ENCODE results near the gene TTC21A.

The TTC21A gene

DNA sequence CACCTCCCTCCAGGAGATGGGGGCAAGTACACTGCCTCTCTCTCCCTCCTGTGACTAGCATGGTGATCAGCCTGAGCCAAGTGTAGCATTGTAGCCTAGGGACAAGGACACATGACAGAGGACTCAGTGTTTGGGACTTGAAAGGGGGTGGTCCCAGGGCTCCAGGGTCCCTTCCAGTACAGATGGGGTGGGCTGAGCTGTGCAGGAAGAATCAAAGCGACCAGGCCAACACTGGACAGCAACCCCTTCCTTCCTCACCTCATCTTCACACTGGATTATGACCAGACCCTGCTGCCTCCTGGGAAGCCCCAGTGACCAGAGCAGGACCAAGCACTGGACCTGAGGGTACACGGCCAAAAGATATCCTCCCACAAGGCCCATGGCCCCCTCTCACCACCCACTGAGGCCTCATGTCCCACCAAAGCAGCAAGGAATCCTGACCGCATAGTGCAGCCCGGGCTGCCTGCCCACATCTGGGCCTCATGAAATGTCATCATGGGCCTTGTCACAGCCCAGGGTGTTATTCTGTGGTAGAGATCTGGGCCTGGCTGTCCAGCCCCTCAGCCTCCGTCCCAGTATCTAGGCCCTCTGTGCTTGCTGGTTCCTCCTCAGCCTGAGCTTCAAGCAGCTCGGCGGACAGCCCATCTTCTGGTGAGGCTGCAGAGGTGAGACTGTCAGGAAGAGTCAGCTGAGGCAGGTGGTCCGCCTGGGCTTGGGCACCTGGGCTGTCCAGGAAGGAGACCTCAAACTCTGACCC, 9.6 kb upstream of the TTC21A start:
- DNase-seq (ENCODE audit: low read depth): no peak

DNA sequence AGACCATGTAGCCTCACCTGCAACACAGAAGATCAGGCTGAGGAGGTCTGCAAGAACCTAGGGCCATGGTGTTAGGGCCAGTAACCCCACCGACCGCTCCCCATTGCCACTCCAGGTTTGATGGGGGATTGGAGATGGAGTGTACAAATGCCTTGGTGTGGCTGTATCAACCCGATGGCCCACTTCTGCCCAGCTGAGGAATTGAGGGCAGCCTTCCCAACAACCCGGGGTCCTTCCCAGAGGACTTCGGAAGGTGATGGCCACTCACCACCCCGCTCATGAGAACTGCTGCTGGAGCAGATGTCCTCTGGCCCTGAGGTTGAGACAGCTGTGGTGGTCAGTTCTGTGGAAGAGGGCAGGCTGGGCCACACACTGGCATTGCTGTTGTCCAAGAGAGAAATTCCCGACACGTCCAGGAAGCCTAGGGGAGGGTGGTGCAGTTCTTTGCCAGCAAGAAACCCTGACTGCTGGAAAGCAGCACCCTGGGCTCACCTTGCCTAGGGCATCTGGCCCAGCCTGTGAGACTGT, 8.9 kb upstream of the TTC21A start:
- no peak for DNase-seq (ENCODE audit: low read depth)

DNA sequence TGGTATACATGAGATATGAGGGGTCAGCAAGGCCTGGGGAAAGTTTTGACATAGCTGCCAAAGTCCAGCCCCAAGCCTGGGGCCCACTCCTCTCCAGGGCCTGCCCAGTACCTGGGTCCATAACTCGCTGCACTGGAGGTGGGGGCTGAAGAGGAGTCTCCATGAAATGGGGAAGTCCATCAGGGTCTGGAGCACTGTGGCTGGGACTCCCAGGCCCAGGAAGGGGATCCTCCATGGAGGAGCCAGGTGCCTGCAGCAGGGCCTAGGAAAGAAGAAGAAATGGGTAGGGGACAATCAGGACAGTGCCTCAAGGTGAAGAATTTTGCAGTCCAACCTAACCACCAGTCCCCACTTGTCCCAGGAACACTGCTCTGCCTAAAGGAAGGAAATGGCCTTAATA, 8.2 kb upstream of the TTC21A start:
- DNase-seq (ENCODE audit: low read depth): no peak

DNA sequence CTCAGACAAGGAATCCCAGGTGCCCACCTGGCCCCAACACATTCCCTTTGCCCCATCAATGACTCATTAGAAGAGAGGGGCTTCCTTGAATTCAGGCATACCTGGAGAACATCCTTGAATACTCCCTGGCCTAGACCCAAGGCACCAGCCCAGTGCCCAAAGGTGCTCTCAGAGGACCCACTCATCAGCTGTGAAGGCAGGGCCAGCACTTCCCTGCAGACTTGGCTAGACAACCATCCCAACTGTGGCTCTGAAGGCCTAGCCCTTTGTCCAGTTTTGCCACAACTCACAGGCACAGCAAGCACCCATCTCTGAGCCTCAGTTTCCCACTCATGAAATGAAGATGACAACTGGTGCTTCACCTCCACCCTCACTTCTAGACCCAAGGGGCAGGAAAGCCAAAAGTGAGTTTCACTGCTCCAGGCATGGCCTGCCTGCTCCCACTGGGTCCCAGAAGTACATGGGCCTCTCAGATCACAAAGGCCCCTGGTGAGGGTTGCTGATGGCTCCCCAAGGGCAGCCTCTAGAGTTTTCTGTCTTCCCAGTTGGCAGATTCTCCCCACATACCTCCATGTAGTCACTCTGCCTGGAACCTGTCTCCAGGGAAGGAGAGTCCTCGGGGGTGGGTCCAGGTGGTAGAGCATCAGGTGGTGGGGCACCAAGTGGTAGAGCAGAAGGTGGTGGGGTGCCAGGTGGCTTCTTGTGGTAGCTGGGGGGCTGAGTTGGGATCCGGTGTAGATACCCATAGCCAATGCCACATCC, 7.6 kb upstream of the TTC21A start:
- DNase-seq (ENCODE audit: low read depth): no peak

DNA sequence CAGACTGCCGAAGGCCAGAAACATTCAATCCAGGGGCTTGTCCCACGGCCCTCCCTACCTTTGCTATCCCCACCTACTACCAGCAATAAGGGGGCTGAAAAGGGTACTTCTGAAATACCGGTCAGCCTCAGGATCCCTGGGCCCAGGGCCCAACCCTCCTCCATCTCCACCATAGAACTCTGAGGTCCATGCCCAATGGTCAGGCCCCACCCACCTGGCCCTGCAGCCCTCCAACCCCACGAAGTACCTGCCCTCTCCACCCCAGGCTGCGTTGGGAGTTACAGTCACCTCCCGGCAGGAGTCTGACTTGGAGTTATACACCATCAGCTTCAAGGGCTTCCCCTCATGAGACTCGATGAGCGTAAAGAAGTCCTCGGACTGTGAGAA, 7.0 kb upstream of the TTC21A start:
- DNase-seq (ENCODE audit: low read depth): no peak

DNA sequence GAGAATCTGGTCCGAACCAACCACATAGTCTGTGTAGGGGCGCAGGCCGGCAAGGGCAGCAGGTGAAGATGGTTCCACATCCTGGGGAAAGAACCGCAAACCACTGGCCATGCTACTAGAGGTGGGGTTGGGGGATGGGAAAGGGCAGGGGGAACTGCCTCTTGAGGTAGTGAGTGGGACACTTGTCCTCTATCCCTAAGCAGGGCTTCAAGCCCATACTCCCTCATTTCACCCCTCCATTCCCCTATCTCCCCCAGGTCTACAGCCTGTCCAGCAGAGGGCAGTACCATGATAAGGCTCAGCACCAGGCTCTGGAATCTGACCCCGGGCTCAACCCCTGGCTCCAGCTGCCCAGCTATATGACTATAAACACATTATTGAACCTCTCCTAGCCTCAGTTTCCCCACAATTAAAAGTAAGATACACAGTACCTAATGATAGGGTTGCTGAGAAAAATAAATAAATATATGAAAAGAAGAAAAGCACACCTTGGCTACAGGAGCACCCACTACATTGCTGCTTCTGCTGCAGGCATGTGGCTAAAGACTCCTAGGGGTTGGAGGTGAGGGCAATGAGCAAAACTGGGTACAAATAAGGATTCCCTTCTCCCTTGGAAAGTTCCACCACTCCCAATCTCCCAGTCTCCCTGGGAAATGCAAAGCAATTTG, 6.3 kb upstream of the TTC21A start:
- no peak for DNase-seq (ENCODE audit: low read depth)

DNA sequence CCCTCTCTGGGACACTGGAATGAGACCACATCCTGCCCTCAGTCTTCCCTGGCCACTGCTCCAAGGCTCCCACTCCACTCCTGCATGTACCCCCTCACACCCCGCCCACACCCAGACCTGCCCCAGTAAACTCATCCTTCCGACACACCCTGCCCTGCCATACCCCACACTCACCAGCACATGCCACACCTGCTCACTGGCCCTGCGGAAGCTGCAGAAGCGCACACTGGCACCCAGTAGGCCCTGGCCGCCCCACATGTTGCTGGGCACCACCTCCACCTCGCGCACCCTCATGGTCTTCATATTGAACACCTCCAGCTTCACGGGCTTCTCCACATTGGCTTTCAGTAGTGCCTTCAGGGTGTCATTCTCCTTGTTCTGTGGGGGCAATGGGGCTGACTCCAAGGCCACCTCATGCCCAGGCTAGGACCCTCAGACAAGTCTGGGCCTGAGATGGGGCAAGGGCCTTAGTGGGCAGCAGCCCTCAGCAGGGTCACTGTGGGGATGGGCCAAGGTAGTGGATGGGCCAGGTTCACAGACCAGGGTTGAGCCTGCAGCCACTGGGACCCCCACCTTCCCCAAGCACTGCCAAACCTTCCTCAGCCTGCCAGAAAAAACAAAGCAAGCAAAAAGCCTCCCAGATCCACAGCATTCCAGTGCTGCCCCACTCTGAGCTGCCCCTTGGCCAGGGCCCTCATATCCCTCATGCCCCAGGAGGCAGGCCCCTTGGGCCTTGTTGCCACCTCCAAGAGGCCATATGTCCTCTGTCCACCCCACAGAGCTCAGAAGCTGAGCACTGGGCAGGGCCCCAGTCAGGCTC, 4.8 kb upstream of the TTC21A start:
- DNase-seq (ENCODE audit: low read depth): no peak

DNA sequence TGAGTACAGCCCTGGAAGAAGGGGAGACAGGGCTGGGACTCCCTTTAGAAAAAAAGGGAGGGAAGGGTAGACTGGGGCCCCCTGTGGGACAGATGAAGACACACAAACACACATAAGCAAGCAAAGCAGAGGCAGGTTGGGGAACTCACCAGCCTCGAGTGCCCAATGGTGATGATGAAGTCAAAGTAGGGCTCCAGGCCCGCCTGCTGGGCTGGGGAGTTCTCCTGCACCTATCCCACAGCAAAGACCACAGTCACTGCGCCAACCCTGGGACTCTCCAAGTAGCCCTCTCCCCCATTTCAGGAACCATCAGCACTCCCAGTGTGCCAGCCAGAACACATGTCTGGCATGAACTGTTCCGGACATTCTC, 4.2 kb upstream of the TTC21A start:
- no peak for DNase-seq (ENCODE audit: low read depth)

DNA sequence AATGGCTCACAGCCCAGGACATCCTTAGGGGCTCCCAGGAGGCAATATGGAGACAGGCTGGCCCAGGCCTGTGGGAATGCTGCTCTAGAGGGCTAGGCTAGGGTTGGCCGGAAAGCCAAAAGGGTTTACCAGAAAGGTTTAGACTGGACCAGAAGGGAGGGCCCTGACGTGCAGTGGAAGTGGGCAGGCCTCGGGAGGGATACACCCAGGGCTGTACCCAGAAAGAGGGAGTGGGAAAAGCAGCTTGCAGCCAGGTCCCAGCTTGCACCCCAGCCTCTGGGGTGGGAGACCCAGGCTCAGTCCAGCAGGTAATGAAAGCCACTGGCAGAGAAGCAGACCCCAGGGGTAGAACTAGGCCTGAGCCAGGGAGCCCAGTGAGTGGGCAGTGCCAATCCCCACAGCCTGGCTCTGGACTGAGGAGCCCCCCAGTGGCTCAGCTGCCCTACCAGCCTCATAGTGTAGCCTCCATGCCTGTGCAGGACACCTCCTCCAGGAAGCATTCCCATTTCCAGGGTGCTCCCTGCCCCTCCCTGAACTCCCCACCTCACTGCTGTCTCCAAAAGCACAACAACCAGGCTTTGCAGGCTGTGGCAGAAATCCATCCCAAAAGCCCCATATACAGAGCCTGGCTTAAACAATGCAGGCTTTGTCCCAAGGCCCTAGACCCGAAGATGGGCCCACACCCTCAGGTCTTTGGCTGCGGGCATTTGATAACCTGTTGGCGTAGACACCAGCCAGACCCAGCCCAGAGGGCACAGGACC, 3.5 kb upstream of the TTC21A start:
- DNase-seq (ENCODE audit: low read depth): no peak

DNA sequence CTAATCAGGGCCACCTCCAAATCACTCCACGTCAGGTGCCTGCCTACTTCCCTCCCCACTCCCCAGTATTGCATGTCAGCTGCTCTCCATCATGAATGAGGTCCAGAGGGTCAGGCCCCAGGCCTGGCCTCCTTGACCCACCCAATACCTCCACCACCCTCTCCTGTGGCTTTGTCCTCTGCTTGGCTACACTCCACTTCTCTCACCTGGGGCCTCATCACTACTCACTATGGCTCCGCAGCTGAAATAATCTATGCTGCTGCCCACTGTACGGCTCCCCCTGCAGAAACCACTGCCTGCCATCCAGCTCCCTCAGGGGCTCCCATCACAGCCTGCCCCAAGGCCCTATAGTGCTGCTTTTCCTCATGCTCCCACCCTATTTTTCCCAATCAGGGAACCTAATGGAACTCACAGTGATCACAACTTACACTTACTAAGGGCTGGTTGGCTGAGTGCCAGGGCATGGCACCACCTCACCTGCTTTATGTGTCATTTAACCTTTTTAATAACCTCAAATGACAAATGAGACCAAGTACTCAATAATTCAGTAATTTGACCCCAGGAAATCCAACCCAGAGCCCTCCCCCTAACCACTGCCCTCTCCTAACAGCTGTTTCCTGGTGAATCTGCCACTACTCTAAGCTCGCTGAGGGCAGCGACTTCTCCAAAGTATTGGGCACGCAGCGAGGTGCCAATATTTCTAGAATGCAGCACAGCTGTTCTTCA, 2.4 kb upstream of the TTC21A start:
- no peak for DNase-seq (ENCODE audit: low read depth)

DNA sequence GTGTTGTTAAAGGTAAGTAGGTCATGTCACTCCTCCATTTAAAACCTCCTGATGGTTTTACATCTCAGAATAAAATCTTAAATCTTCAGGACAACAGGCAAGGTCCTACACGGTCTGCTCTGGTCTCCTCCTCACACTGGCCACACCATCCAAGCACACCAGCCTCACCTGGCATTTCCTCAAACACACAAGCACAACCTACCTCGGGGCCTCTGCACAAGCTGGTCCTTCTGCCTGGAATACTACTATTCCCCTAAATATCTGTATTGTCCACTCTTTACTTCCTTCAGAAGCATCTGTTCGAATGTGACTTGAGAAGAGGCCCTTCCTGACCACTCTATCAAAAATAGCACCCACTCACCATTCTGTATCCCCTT, 1.8 kb upstream of the TTC21A start:
- DNase-seq (ENCODE audit: low read depth): no peak

DNA sequence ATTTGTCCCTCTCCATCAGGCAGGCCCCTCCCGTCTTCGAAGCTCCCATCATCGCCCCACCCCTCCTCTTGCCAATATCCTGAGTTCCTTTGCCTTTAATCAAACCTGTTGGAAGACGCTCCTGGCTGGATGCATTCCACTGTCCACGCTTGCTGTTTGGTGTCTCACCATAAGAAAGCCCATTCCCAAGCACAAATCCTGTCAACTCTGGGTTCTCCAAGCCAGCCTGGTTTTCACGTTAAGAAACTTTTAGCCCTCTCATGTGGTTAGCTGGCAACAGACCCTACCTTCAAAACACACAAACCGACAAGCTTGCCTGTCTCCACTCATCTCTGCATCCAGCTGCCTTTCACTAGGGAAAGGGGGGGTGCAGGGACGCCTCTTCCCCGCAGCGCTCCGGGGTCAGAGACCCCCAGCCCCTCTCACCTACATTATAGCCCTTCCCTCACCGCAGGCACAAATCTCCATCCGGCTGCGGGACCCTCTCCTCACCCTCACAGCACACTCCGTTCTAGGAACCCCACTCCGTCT, 1.1 kb upstream of the TTC21A start:
- DNase-seq (ENCODE audit: low read depth): no peak

DNA sequence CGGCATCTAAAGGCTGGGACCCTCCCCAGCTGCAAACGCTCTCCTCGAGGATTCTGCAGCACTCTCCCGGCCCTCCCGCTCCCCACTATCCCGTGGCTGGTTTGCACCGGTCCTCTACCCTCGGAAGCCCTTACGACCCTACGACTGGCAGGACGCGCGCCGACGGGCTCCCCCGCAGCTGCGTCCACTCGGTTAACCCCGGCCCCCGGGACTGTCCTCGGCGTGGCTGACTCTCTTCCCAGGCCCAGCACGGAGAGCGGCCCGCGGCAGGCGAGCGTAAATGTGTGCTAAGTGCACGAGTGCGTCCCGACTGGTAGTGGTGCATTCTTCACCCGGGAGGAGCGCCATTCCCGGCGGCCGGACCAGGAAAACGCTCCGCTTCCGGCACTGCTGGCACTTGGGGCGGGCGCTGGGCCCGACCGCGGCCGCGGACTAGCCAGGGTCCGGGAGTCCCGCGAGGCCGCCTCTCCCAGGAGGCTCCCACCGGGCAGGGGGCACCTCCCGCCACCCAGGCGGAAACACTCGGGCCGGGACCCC, 561 bp upstream of the TTC21A start:
- DNase-seq (ENCODE audit: low read depth): no peak

DNA sequence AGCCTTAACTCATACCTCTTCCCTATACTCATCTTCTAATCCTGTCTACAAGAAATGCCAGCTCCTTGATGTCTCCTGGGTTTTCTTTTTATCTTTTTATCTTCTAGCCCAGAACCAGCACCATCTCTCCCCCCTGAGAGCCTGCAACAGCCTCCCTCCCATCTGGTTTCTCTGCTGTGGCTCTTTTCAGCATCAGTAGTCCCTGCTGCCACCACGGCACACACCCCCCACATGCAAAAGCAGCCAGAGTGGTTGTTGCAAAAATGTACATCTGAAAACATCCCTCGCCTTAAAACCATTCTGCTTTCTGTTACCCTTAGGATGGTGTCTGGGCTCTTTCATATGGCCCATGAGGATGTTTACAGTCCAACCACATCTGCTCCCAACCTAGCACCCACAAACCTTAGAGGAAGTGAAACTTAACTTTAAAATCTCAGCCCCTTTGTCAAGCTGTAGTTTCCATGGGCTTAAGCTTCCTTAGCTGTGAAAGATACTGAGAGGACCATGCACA, 775 bp downstream of the TTC21A start:
- no peak for DNase-seq (ENCODE audit: low read depth)

DNA sequence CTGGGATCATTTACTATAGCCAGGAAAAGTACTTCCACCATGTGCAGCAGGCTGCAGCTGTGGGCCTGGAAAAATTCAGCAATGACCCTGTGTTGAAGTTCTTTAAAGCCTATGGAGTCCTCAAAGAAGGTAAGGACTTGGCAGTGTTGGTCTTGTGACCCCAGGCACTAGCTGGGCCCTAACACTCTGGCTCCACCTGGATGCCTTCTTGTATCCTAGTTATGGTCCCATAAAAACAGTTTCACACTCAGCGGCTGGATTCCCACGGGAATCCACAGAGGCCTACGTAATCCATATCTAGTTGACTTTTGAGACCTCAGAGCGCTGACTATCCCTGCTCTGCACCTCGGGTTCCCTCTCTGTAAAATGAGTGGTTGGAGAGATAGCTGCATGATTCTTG, 1.6 kb downstream of the TTC21A start:
- DNase-seq (ENCODE audit: low read depth): no peak

DNA sequence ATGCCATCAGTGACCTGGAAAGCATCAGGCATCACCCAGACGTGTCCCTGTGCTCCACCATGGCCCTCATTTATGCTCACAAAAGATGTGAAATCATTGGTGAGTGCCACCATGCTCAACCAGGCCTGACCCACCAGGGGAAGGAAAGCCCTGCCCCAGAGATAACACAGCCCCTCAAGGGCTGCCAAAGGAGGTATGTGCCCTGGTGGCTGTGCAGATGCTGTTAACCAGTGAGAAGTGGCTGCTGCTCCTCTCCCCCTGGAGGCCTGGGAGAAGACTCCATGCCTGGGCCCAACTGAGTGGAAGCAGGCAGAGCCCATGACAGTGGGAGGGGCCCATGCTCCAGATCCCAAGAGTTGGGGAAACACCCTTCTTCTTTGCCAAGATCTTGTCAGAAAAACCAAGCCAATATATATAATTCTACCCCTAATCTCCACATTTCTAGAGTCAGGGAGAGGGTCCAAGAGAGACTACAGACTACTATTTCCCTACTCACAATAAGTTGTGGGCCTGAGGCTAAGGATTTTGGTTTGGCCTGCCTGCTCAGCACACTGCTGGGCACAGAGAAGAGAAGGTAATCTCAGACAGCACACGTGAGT, 2.7 kb downstream of the TTC21A start:
- DNase-seq (ENCODE audit: low read depth): no peak

DNA sequence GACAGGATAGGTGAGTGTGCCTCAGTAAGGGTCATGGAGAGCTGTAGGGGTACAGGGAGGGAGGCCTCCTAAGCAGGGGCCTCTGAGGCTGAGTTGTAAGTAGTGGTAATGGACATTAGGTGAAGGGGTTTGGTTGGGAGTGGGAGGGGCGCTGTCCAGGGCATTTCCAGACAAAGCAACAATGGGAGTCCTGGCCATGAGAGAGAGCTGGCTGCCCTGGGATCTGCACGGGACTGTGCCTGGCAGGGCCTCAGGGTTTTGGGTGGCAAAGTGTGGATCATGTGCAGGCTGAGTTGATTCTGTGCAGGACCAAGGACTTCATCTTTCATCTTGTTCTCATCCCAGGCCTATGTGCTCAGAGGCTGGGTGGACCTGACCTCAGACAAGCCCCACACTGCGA, 4.6 kb downstream of the TTC21A start:
- DNase-seq (ENCODE audit: low read depth): no peak

DNA sequence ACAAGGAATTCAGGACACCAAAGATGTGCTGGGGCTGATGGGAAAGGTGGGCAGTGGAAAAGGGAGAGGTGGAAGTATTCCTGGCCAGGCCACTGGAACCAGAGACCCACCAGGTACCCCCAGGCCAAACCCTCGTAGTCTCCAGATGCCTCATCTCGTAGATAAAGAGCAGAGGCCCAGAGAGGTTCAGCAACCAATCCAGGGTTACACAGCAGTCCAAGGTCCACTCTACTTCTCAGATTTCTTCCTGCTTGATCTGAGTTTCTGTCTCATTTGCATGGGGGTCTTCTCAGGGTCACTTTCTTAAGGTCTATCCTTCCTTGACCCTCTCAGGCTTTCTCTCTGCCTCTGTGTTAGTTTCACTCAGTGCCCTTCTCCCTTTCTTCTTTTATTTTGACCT, 5.1 kb downstream of the TTC21A start:
- no peak for DNase-seq (ENCODE audit: low read depth)

DNA sequence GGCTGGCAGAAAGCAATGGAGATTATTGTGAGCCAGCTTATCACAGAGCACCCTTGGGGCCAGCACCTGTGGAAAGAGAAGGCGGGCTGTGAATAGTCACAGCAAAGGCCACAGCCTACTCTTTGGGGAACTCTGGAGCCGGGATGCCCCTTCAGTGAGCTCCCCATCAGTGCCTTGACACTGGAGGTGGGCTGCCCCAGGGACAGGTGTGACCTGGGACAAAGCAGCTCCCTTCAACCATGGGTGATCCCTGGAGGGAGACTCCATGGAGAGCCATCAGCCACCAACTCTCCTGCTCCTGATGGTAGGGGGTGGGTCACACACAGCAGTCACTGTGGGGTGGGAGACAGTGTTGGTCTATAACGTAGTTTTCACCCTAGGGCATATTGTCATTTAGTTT, 5.8 kb downstream of the TTC21A start:
- no peak for DNase-seq (ENCODE audit: low read depth)

DNA sequence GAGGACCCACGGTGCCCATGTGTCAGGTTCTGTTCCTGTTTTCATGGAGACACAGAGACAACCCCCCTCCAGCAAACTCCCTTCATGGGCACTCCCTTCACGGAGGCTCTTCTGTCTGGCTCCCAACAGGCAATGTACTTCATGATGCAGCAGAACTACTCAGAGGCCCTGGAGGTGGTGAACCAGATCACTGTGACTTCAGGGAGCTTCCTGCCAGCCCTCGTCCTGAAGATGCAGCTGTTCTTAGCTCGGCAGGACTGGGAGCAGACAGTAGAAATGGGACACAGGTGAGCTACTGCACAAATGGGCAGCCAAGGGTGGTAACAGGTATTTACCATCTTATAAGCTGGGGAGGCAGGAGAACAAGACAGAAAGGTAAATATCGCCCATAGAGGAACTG, 7.0 kb downstream of the TTC21A start:
- no peak for DNase-seq (ENCODE audit: low read depth)

All from fibroblast of the conjunctiva (primary cell).